Testis (tissue), 2 donors: ENCODE results near the gene TNPO1.

Source experiments
- CTCF ChIP-seq, 3 experiments: fragments of 450-650 bp in 2 of 3; fragments of 200-600 bp in 1 of 3; sonication (generic) in 1 of 3; IDR thresholded peaks; one replicate each; pipeline ENCODE4 v1.5.1; 2016 to 2019; ENCODE audit warnings: antibody characterized with exemption in 3 of 3, mild to moderate bottlenecking in 2 of 3, moderate library complexity in 1 of 3
- POLR2A ChIP-seq: fragments of 450-650 bp; IDR thresholded peaks from one replicate; pipeline ENCODE4 v1.6.1; 2017; ENCODE audit warnings: antibody characterized with exemption, mild to moderate bottlenecking, moderate library complexity

- no peak for TF ChIP-seq POLR2A
- TF ChIP-seq CTCF (IDR thresholded peaks at IDR 0.05): no peak
Measured at GRCh38 chr5:72920690-72921502, 104.4 kb downstream of the TNPO1 start.
